Measurements from ENCODE around the gene RPL38.

RPL38 gene

DNA sequence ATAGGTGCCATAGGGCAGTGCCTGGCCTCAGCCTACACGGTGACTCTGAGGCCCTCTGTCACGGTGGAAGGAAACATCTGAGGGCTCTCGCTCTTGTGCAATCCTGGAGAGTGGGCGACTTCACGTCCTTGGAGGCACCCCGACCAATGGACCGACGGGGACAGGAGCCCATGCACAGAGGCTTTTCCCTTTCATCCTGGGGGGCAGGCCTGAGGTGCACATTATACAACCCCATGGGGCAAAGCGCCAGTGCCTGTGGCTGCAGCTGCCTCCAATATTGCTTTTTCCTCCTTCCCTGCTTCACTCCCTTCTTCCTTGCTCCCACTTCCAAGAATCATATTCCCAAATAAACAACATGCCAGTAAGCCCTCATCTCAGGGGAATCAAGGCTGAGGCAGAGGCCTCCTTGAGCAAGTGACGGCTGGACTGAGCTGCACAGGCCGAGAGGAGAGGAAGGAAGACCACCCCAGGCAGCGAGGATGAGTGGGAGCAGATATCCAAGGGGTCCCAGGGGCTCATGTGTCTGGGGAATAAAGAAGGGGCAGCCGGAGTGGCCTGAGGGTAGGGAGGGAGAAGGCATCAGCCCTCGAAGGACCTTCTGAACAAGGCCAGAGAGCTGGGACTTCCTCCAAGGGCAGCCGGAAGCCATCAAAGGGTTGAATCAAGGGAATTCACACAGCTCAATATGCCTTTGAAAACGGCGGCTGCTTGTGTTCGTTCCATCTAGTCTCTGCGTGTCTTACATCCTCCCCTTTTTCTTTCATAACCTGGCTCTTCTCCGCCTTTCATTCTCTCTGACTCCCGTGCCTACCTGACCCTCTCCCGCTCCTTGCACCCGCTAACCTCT lies 42.6 kb upstream of the RPL38 start:
- TF ChIP-seq, protein P1, sequence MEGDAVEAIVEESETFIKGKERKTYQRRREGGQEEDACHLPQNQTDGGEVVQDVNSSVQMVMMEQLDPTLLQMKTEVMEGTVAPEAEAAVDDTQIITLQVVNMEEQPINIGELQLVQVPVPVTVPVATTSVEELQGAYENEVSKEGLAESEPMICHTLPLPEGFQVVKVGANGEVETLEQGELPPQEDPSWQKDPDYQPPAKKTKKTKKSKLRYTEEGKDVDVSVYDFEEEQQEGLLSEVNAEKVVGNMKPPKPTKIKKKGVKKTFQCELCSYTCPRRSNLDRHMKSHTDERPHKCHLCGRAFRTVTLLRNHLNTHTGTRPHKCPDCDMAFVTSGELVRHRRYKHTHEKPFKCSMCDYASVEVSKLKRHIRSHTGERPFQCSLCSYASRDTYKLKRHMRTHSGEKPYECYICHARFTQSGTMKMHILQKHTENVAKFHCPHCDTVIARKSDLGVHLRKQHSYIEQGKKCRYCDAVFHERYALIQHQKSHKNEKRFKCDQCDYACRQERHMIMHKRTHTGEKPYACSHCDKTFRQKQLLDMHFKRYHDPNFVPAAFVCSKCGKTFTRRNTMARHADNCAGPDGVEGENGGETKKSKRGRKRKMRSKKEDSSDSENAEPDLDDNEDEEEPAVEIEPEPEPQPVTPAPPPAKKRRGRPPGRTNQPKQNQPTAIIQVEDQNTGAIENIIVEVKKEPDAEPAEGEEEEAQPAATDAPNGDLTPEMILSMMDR (IDR thresholded peaks at IDR 0.05; ENCODE audit: control insufficient read depth, insufficient read depth, low read depth, low read length, missing control alignments) = no peak
- no peak overlapping the region for H3K4me3 ChIP-seq (ENCODE audit: control insufficient read depth, low read depth, low read length)
- no peak for DNase-seq (ENCODE audit: low read depth)

DNA sequence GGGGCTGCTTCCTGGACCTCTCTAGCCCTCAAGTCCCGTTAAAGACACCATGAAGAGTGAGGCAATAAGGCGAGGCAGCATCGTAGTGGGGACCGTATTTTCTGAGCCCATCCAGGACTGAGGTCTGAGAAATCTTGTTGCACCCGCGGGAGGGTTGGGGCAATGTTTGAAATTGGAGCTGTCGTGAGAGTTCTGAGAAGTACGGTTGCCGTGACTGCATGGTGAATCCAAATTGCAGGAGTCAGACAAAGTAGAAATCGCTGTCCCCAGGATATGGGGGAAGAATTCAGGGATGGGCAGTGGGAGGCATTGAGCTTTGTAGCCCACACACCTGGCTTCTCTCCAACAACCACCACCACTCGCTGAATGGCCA lies 42.0 kb upstream of the RPL38 start:
- no peak for DNase-seq (ENCODE audit: low read depth)
- H3K4me3 ChIP-seq (ENCODE audit: control insufficient read depth, low read depth, low read length) = no peak overlapping the region
- TF ChIP-seq, protein P1 (IDR thresholded peaks at IDR 0.05; ENCODE audit: control insufficient read depth, insufficient read depth, low read depth, low read length, missing control alignments) = no peak

DNA sequence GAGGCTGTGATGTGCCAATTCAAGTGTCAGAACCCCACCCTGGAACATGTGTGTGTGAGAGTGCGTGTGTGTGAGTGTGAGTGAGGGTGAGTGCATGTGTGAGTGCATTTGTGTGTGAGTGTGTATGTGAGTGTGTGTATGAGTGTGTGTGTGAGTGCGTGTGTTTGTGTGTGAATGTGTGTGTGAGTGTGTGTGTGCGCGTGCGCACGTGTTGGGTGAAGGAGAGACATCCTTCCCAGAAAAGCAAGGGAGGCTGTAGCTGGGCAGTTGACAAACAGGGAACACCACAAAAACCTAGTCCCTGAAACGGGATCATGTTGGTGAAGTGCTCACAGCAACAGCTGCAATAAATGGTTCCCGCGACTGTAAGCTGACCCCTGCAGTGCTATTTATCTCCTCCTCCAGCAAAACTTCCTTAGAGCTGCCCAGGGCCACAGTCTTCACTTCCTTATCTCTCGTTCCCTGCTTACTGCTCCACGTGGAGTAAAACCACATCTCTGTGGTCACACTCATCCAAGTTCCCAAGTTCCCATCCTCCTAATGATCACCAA lies 40.1 kb upstream of the RPL38 start:
- H3K4me3 ChIP-seq (ENCODE audit: control insufficient read depth, low read depth, low read length) = no peak overlapping the region
- no peak for DNase-seq (ENCODE audit: low read depth)
- TF ChIP-seq, protein P1 (IDR thresholded peaks at IDR 0.05; ENCODE audit: control insufficient read depth, insufficient read depth, low read depth, low read length, missing control alignments) = no peak

DNA sequence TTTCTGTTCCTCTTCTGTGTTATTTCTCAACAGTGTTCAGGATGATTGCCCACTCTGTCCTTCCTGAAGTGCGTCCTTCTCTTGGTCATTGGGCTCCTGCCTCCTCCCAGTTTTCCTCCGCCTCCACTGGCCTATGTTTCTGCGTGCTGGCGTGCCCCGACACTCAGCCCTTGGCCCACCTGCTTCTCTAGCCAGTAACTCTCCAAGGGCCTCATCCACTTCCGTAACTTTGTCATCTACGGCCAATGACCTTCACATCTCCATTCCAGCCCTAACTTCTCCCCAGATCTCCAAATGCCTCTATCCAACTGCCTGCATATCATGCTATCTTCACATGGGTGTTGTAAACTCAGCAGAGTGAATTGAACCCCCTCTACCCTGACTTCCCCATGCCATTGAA lies 39.6 kb upstream of the RPL38 start:
- no peak overlapping the region for H3K4me3 ChIP-seq (ENCODE audit: control insufficient read depth, low read depth, low read length)
- TF ChIP-seq, protein P1 (IDR thresholded peaks at IDR 0.05; ENCODE audit: control insufficient read depth, insufficient read depth, low read depth, low read length, missing control alignments) = no peak
- DNase-seq (ENCODE audit: low read depth) = no peak

DNA sequence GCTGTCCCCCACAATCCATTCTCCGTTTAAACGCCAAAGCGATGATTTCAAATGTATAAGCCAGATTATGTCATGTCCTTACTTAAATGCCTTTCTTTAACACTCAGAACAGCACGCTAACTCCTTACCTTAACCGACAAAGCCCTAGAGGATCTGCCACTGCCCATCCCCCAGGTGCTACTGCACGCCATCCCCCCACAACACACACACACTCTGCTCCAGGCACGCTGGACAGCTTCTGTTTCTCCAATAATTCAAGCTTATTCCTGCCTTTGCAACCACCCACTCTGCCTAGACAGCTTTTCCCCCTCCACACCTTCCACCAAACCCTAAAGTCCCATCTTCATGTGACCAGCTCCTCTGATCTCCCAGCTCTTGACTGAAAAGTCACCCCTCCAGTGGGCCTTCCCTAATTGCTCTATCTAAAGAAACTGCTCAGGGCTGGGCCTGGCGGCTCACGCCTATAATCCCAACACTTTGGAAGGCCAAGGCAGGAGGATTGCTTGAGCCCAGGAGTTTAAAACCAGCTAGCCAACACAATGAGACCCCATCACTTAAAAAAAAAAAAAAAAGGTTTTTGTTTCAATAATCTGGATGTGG lies 38.9 kb upstream of the RPL38 start:
- no peak overlapping the region for H3K4me3 ChIP-seq (ENCODE audit: control insufficient read depth, low read depth, low read length)
- no peak for DNase-seq (ENCODE audit: low read depth)
- TF ChIP-seq, protein P1 (IDR thresholded peaks at IDR 0.05; ENCODE audit: control insufficient read depth, insufficient read depth, low read depth, low read length, missing control alignments) = no peak

DNA sequence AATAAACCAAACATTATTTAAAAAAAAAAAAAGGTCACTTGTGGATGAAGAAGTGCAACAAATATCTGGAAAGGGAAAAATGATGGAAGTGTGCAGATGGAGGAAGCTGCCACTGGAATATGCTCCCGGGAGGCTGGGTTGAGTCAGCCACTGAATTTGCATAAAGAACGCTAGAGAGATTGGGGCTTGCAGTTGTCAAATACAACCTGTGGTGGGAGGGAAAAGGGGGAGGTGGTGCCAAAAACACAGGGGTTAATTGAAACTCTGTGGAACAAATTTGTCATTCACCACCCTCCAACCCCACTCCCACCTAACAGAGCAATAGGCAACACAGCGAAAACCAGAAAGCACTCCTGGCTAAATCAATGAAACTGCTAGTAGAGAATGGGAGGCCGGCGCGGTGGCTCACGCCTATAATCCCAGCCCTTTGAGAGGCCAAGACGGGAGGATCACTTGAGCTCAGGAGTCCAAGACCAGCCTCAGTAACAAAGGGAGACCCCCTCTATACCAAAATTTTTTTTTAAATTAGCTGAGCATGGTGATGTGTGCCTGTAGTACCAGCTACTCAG lies 37.6 kb upstream of the RPL38 start:
- TF ChIP-seq, protein P1 (IDR thresholded peaks at IDR 0.05; ENCODE audit: control insufficient read depth, insufficient read depth, low read depth, low read length, missing control alignments) = no peak
- no peak for DNase-seq (ENCODE audit: low read depth)

More for the DNA sequence above, 37.6 kb upstream of the RPL38 start:
- H3K4me3 ChIP-seq (ENCODE audit: control insufficient read depth, low read depth, low read length) = no peak overlapping the region

All from AG09309 (cell line).